Duodenal mucosa (tissue), 2 donors: ENCODE data around the gene EBNA1BP2.
A peak's percentile ranks its signal among the peaks of the same experiment; 100 is the strongest.
"Not testable (repeated sequence)": the region's sequence is repeated elsewhere in the genome, so short reads cannot be mapped to it uniquely, and the experiment has no call there.

ENCODE experiments used
- H3K27ac ChIP-seq: one replicate; pipeline ENCODE4 v1.7.0; 2013; ENCODE audit warnings: low read depth, low read length
- H3K27me3 ChIP-seq, 2 donors: one replicate each; pipeline ENCODE4 v1.7.0; 2013; ENCODE audit warnings: low read length in 2 of 2, control low read depth in 1 of 2; ENCODE audit not compliant: insufficient read depth in 2 of 2, control insufficient read depth in 1 of 2
- H3K36me3 ChIP-seq, 2 donors: one replicate each; pipeline ENCODE4 v1.7.0; 2013; ENCODE audit warnings: low read length in 2 of 2, control low read depth in 1 of 2; ENCODE audit not compliant: insufficient read depth in 2 of 2, control insufficient read depth in 1 of 2
- H3K4me1 ChIP-seq, 2 donors: one replicate each; pipeline ENCODE4 v1.7.0; 2013; ENCODE audit warnings: low read length in 2 of 2, control low read depth in 1 of 2; ENCODE audit not compliant: insufficient read depth in 2 of 2, control insufficient read depth in 1 of 2
- H3K4me3 ChIP-seq, 2 donors: one replicate each; pipeline ENCODE4 v1.7.0; 2013; ENCODE audit warnings: low read length in 2 of 2, low read depth in 1 of 2
- H3K9ac ChIP-seq, 2 donors: one replicate each; pipeline ENCODE4 v1.7.0; 2013; ENCODE audit warnings: low read length in 2 of 2, low read depth in 1 of 2
- H3K9me3 ChIP-seq, 2 donors: one replicate each; pipeline ENCODE4 v1.7.0; 2013; ENCODE audit warnings: low read length in 2 of 2, control low read depth in 1 of 2; ENCODE audit not compliant: control insufficient read depth in 1 of 2

Gene EBNA1BP2, protein sequence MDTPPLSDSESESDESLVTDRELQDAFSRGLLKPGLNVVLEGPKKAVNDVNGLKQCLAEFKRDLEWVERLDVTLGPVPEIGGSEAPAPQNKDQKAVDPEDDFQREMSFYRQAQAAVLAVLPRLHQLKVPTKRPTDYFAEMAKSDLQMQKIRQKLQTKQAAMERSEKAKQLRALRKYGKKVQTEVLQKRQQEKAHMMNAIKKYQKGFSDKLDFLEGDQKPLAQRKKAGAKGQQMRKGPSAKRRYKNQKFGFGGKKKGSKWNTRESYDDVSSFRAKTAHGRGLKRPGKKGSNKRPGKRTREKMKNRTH

DNA sequence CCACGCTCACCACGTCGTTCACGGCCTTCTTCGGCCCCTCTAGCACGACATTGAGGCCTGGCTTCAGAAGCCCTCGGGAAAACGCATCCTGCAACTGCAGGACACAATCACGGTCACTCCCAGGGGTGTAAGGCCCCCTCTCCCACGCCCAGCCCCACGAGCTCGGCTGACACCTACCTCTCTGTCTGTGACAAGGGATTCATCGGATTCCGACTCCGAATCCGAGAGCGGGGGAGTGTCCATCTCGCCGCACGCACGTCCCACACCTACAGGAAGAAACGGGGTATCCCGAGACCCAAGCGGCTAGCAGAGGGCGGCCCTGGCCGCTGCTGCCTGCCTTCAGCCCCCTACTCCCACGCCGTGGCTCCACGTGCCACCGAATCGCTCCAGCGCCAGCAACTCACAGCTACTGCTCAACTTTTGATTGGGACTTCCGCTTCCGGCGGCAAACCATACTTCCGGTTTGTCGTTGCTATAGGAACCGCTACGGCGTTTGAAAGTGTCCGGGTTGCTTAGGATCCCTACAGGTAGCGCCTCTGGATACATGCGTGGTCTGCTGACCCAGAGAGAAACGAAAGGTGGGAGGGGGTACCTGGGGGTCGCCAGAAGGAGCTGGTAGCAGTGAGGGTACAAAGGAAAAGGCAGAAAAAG, at the start of gene EBNA1BP2, which contains the start of gene CFAP57:
Gene EBNA1BP2 (minus strand): TSS at position 415 of the 651 bp plus-strand sequence. CDS start 172 bp downstream, at position 243.
Gene CFAP57 (plus strand): TSS at position 455 of the 651 bp plus-strand sequence. CDS start 424 bp downstream, outside the sequence.
- Histone ChIP-seq H3K4me3 (peak within 1 kb of the TSS; percentile 97 to 100), H3K36me3 (peaks cover 17 to 37% of the 10 kb centered on the region in 2 donors), H3K27ac (no peak within 1 kb of the TSS), H3K9ac (peak within 1 kb of the TSS; percentile 76 to 92), H3K27me3 (peaks cover 8 to 11% of the 10 kb centered on the region in 2 donors), H3K9me3 (no peaks in the 10 kb centered on the region), H3K4me1 (peaks cover 10 to 11% of the 10 kb centered on the region in 2 donors)

GRCh38 chr1:43221797-43222196, 49.7 kb upstream of the EBNA1BP2 start:
- no peaks in the 10 kb centered on the region for H3K36me3 ChIP-seq
- H3K4me3 ChIP-seq, result no peak overlapping the region
- no peak overlapping the region for H3K27ac ChIP-seq
- no peak overlapping the region for H3K9ac ChIP-seq
- peaks cover 0 to 6% of the 10 kb centered on the region in 2 donors for H3K27me3 ChIP-seq
- H3K4me1 ChIP-seq, result no peaks in the 10 kb centered on the region
- H3K9me3 ChIP-seq, result no peaks in the 10 kb centered on the region

DNA sequence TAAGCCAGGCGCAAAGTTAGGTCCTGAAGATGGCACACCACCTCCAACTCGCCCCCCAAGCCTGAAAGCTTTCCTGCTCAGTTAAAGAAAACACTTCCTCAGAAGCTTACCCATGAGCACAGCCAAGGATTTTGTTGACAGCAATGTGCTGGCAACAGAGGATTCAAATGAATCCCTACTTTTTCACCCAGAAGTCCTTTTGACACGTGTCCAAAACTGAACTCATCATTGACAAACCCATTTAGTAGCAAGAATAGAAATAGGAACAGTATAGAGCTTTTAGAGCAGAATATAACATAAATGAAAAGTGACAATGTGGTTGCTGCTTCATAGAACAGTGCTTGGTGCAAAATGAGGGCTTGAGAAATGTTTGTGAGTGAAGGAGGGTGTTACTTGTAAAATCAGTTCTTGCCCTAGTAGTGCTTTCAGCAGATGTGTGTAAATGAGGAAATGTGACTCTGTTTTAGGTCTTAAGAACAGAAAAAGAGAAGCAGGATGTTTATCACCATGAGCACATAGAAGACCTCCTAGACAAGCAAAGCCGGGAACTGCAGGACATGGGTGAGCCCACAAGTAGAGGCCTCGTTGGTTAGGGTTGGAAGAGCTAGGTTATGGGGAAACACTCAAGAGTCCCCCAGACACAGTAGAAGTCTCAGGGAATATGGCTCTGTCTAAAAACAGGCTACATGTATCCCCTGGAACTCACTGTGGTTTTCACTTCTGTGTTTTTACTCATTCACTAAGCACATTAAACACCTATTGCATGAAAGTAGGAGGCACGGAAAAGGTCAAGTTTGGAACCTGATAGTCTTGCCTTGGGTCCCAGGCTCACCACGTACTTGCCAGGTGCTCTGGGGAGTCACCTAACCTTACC, 49.1 kb upstream of the EBNA1BP2 start:
- no peak overlapping the region for H3K27ac ChIP-seq
- H3K9me3 ChIP-seq, result no peaks in the 10 kb centered on the region
- H3K27me3 ChIP-seq, result peaks cover 0 to 6% of the 10 kb centered on the region in 2 donors
- H3K9ac ChIP-seq, result no peak overlapping the region
- H3K4me3 ChIP-seq, result no peak overlapping the region
- H3K4me1 ChIP-seq, result no peaks in the 10 kb centered on the region
- no peaks in the 10 kb centered on the region for H3K36me3 ChIP-seq

DNA sequence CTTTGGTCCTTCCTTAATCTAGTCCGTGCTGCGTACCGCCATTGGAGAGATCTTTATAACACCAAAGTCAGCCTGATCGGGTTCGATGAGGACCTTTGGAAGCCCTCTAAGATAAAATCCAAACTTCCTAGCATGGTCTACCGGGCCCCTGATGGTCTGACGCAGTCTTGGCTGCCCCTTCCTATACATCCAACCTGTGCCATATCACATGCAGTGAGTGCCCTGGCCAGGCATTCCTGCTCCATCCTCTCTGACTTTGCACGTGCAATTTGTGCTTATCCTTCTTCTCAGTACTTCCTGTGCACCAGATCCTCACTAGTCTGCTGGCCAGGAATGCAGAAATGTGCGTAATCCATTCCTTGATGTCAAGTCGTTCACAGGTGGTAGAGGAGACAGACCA, 45.7 kb upstream of the EBNA1BP2 start:
- Histone ChIP-seq H3K36me3 (no peaks in the 10 kb centered on the region), H3K9ac (no peak overlapping the region), H3K9me3 (no peaks in the 10 kb centered on the region), H3K4me1 (no peaks in the 10 kb centered on the region), H3K27ac (no peak overlapping the region), H3K27me3 (peaks cover 0 to 6% of the 10 kb centered on the region in 2 donors), H3K4me3 (no peak overlapping the region)

DNA sequence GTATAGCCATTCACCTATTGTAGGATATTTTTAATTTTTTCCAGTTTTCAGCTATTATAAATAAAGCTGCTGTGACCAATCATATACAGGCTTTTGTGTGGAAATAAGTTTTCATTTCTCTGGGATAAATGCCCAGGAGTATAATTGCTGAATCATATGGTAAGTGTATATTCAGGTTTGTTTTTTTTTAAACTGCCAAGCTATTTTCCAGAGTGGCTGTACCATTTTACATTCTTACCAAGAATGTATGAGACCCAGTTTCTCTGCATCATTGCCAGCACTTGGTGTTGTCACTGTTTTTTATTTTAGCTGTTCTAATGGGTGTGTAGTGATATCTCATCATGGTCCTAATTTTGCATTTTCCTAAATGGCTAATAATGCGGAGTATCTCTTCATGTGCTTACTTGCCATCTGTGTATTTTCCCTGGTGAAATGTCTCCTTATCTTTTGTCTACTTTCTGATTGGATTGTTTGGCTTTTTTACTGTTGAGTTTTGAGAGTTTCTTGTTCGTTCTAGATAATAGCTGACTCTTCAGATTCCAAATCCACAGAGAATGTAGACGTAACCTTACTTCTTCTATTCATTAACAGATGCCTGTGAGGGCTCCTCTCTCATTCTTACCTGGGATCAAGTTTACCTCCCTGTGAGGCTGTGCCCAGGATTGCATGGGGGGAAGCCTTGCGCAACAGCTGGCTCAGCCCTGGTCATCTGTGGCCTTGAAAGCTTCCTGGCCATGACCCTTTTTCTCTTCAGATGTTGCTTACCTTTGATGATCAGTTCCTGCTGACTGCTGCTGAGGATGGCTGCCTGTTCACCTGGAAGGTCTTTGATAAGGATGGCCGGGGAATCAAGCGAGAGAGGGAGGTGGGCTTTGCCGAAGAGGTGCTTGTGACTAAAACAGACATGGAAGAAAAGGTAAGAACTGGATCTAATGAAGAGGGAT, 42.7 kb upstream of the EBNA1BP2 start:
- no peaks in the 10 kb centered on the region for H3K36me3 ChIP-seq
- no peaks in the 10 kb centered on the region for H3K4me1 ChIP-seq
- peaks cover 0 to 6% of the 10 kb centered on the region in 2 donors for H3K27me3 ChIP-seq
- H3K9ac ChIP-seq, result no peak overlapping the region
- H3K9me3 ChIP-seq, result no peaks in the 10 kb centered on the region
- no peak overlapping the region for H3K27ac ChIP-seq
- no peak overlapping the region for H3K4me3 ChIP-seq

- not testable (repeated sequence) for H3K9ac ChIP-seq, H3K36me3 ChIP-seq
Measured at GRCh38 chr1:43208277-43208676, 36.2 kb upstream of the EBNA1BP2 start.

GRCh38 chr1:43207229-43207853, 35.3 kb upstream of the EBNA1BP2 start:
- Histone ChIP-seq H3K9ac (no peak overlapping the region), H3K36me3 (no peaks in the 10 kb centered on the region), H3K27me3 (no peaks in the 10 kb centered on the region), H3K9me3 (no peaks in the 10 kb centered on the region), H3K4me1 (peaks cover 6 to 10% of the 10 kb centered on the region in 2 donors), H3K4me3 (no peak overlapping the region), H3K27ac (no peak overlapping the region)

More at GRCh38 chr1:43208277-43208676, 36.2 kb upstream of the EBNA1BP2 start:
- H3K27ac ChIP-seq, H3K4me1 ChIP-seq, H3K27me3 ChIP-seq, H3K9me3 ChIP-seq, H3K4me3 ChIP-seq: not testable (repeated sequence)

DNA sequence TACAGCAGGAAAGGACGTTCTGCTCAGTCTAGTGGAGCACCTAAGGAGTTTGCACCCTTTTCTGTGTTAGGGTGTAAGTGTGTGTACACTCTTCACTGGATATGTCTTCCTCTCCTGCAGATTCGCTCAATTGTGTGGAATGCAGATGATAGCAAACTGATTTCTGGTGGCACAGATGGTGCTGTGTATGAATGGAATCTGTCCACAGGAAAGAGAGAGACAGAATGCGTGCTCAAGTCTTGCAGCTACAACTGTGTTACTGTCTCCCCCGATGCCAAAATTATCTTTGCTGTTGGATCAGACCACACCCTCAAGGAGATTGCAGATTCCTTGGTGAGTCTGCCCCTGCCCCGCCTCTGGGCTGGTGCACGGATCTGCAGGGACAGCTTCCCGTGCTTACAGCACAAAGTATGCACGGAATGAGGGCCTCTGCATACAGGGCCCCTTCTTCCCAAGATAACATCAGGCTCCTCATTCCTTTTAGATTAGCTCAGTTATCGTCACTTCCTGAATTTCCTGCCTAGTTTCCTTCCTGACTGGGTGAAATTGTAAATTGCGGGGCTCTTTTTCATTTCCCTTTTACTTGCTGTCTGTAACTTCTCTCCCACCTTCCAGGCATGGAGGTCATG, 34.6 kb upstream of the EBNA1BP2 start:
- Histone ChIP-seq H3K9ac (no peak overlapping the region), H3K27ac (no peak overlapping the region)

More for the DNA sequence above, 34.6 kb upstream of the EBNA1BP2 start:
- H3K27me3 ChIP-seq, result no peaks in the 10 kb centered on the region
- H3K4me1 ChIP-seq, result peaks cover 6 to 10% of the 10 kb centered on the region in 2 donors
- H3K36me3 ChIP-seq, result no peaks in the 10 kb centered on the region
- no peak overlapping the region for H3K4me3 ChIP-seq
- H3K9me3 ChIP-seq, result no peaks in the 10 kb centered on the region
